ENCODE data around the gene PPP1R9B. TPM values are rescaled to one million over a fixed set of nuclear protein-coding genes. Genes with fewer than 3 reads are reported as not detected.

Gene PPP1R9B
- total RNA-seq, 1 experiment from 2014 or later: 16.3 TPM

- no peak for DNase-seq (ENCODE audit: low spot score)
Measured at GRCh38 chr17:50106393-50107131, 43.9 kb downstream of the PPP1R9B start.

DNA sequence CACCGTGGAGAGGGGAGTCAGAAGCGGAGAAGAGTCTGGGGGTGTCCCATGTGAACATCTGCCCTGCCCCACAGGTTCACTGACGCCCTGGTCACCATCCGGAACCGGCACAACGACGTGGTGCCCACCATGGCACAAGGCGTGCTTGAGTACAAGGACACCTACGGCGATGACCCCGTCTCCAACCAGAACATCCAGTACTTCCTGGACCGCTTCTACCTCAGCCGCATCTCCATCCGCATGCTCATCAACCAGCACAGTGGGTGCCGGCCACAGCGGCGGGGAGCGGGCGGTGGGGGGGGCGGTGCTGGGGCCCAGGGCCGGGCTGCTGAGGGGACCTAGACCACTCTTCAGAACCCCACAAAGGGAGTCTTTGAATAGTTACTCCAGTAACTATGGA, 44.7 kb downstream of the PPP1R9B start:
- no peak for DNase-seq (ENCODE audit: low spot score)

GRCh38 chr17:50103941-50104340, 46.5 kb downstream of the PPP1R9B start:
- DNase-seq (ENCODE audit: low spot score): no peak

GRCh38 chr17:50103252-50103651, 47.2 kb downstream of the PPP1R9B start:
- no peak for DNase-seq (ENCODE audit: low spot score)

DNA sequence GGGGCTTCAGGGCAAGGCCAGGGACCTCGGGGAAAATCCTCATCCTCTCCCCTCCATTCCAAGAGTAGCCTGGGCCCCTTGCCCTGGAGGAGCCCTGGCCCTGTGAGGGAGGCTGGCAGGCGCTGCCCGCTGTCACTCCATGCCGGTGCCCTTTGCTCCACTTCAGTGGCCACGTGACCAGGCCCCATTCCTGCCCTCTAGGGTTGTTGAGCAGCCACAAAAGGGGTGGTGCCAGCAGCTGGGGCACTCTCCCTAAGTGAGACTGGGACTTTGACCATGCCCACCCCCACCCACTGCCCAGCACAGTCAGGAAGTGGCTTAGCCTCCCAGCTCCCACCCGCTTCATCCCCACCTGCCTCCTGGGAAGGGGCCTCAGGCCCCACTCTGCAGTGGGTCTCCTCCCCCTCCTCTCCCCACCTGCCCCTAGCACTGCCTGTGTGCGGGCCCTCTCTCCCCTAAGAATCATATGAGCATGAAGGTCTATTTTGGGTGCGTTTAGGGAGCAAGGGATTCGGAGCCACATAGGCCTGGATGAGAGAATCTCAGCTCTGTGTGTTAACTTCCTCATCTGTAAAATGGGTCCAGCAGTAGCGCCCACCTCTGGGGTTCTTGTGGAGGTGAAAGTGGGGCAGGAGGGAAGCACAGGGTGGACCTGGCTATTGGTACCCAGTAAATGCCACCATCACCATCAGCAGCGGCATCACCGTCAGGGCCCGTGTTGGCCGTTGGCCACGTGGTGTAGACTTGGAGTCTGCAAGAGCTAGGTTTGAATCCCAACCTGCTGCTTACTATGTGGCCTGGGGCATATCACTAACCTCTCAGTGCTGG, 48.1 kb downstream of the PPP1R9B start:
- peak; percentile 85 for DNase-seq (ENCODE audit: low spot score)

- DNase-seq (ENCODE audit: low spot score): peak; percentile 78
Measured at GRCh38 chr17:50101346-50102163, 48.9 kb downstream of the PPP1R9B start.

- peak; percentile 62 for DNase-seq (ENCODE audit: low spot score)
Measured at GRCh38 chr17:50100921-50101345, 49.5 kb downstream of the PPP1R9B start.

DNA sequence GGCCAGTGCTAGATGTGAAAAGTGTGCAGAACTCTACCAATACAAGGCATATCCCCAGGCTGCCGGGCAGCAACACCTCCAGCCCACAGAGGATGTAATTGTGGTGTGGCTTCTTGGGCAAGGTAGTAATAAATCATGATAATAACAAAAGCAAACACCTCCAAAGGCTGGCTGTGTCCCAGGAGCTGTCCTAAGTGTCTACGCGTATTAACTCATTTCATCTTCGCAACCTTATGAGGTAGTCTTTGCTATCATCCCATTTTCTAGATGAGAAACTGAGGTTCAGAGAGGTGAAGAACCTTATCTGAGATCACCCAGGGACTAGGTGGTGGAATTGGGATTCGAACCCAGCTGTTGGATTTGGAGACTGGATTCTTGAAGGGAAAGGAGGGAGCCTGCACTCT, 50.0 kb downstream of the PPP1R9B start:
- no peak for DNase-seq (ENCODE audit: low spot score)

DNA sequence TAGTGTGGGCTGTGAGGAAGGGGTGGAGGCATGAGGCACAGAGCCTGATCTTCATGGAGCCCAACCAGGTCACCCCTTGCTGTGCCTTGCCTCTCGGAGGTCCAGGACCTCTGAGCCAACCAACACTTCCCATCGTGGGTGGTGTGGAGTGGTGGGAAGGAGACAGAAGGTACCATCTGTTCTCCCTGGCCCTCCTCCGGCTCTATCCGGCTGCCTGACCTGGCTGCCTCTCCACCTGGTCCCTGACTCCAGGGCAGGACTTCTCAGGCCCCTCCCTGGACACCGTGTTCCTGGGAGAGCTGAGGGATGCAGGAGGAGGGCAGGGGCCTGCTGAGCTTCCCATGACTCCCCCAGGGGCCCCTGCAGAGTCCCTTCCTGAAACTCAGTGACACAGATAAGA, 51.5 kb downstream of the PPP1R9B start:
- no peak for DNase-seq (ENCODE audit: low spot score)

GRCh38 chr17:50098583-50098982, 51.9 kb downstream of the PPP1R9B start:
- DNase-seq (ENCODE audit: low spot score): no peak

- no peak for DNase-seq (ENCODE audit: low spot score)
Measured at GRCh38 chr17:50097926-50098325, 52.6 kb downstream of the PPP1R9B start.

DNA sequence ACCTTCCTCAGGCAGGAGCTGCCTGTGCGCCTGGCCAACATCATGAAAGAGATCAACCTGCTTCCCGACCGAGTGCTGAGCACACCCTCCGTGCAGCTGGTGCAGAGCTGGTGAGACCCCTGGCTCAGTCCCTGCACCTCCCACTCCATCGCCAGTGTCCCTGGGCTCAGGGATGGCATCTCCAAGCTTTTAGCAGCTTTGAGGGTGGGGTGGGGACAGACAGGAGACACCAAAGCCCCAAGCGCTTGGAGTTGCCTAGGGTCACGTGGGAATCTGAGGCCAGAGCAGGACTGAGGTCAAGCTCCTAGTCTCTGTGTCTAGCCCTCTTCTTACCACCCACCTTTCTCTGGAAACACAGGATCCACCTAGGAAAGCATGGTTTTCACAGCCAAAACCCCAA, 53.0 kb downstream of the PPP1R9B start:
- no peak for DNase-seq (ENCODE audit: low spot score)

DNA sequence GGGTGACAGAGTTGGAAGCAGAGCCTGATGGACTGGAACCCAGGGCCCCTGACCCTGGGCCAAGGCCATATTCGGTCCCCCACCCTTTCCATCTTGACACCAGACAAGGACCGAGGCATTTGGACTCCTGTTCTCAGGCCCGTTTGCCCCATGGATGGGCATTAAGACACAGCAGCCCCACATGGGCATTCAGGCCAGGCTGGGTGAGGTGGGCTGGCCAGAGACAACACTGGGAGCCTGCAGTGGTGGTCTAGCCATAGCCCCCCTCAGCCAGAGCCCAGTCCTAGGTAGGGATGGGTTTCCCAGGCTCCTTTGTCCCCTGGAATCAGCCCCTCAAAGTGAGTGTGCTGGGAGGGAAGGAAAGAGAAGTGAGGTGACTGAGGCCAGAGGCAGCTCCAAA, 53.7 kb downstream of the PPP1R9B start:
- no peak for DNase-seq (ENCODE audit: low spot score)

GRCh38 chr17:50096092-50096491, 54.4 kb downstream of the PPP1R9B start:
- DNase-seq (ENCODE audit: low spot score): no peak

- no peak for DNase-seq (ENCODE audit: low spot score)
Measured at GRCh38 chr17:50095626-50096037, 54.8 kb downstream of the PPP1R9B start.

- peak; percentile 94 for DNase-seq (ENCODE audit: low spot score)
Measured at GRCh38 chr17:50094753-50095619, 55.5 kb downstream of the PPP1R9B start, which contains the start of gene PDK2. PDK2 (plus strand) TSS chr17:50095351; CDS start chr17:50095436, 85 bp downstream.

DNA sequence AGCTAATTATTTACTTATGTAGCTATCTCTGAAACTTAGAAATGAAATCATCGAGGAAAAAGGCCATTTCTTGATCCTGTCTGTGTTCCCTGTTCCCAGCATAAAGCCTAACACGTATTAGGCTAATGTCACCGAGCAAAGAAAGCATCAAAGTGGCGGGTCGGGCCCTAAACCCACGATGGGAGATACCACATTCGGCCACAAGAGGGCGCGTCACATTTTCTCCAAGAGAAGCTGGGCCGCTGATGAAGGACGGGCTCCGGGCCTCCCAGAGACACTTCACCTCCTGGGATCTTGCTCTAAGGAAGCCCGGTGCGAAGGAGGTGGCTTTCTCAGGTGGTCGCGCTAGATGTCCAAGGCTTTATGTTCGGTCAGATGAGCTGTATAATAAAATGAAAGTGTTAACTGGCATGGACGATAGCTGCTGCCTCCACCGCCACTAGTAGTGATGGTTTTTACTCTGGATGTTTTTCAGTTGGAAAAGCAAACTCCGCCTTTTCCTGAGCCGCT, 56.2 kb downstream of the PPP1R9B start:
- DNase-seq (ENCODE audit: low spot score): peak; percentile 83

DNA sequence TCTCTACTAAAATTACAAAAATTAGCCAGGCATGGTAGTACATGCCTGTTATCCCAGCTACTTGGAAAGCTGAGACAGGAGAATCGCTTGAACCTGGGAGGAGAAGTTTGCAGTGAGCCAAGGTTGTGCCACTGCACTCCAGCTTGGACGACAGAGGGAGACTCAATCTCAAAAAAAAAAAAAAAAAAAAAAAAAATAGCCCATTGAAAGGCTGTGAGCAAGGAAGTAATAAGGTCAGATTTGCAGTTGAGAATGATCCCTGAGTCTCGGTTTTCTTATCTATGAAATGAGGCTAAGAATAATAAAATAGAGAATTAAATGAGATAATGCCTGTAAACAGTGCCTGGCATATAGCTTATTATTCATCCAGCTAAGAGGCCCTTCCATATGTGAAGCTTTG, 56.7 kb downstream of the PPP1R9B start:
- DNase-seq (ENCODE audit: low spot score): no peak

GRCh38 chr17:50093246-50093645, 57.2 kb downstream of the PPP1R9B start:
- DNase-seq (ENCODE audit: low spot score): no peak

DNA sequence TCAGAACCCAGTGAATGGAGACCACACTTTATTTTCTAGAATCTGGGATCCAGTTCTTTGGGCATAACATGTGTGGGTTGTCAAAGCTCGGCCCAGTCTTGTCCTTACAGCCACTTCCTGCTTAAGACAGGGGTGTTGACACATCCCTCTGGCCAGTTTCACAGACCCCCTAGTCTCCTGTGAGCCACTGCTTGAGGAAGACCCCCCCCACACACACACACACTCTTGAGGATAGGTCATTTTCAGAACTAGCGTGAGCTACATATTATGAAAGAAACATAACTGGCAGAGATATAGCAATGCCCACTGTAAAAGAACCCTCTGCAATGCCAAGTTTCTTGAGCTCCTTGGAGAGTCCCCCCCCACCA, 58.6 kb downstream of the PPP1R9B start:
- DNase-seq (ENCODE audit: low spot score): no peak

Data from H4 (cell line).